ENCODE data around the gene RSAD1. TPM values are rescaled to one million over a fixed set of nuclear protein-coding genes. Genes with fewer than 3 reads are reported as not detected.

Gene RSAD1
- total and polyA plus RNA-seq, 10 of the 15 experiments (the other 5 are each of a cell fraction or from before 2014, with no cell fraction given) = 2.5 to 28.1 (median 22.6) TPM

DNA sequence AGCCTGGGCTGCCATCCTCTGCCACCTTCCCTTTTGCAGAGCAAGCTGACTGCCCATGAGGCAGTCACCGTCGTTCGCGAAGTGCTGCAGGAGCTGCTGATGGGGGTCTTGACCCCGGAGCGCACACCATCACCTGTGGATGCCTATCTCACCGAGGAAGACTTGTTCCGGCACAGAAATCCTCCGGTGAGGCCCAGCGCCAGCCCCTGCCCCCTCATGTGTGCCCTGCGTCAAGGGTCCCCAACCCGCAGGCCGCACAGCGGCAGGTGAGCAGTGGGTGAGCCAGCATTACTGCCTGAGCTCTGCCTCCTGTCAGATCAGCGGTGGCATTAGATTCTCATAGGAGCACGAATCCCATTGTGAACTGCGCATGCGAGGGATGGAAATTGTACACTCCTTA is 46.2 kb downstream of the RSAD1 start (continued):
- TF ChIP-seq MYB (IDR thresholded peaks at IDR 0.05; ENCODE audit: borderline replicate concordance, low read depth, low read length) = no peak
- no peak for TF ChIP-seq CREB1 (IDR thresholded peaks at IDR 0.05; ENCODE audit: low read depth)
- no peak for TF ChIP-seq YBX1 (IDR thresholded peaks at IDR 0.05)
- TF ChIP-seq, protein P1, sequence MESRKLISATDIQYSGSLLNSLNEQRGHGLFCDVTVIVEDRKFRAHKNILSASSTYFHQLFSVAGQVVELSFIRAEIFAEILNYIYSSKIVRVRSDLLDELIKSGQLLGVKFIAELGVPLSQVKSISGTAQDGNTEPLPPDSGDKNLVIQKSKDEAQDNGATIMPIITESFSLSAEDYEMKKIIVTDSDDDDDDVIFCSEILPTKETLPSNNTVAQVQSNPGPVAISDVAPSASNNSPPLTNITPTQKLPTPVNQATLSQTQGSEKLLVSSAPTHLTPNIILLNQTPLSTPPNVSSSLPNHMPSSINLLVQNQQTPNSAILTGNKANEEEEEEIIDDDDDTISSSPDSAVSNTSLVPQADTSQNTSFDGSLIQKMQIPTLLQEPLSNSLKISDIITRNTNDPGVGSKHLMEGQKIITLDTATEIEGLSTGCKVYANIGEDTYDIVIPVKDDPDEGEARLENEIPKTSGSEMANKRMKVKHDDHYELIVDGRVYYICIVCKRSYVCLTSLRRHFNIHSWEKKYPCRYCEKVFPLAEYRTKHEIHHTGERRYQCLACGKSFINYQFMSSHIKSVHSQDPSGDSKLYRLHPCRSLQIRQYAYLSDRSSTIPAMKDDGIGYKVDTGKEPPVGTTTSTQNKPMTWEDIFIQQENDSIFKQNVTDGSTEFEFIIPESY (IDR thresholded peaks at IDR 0.05) = no peak
- TF ChIP-seq, protein P2, sequence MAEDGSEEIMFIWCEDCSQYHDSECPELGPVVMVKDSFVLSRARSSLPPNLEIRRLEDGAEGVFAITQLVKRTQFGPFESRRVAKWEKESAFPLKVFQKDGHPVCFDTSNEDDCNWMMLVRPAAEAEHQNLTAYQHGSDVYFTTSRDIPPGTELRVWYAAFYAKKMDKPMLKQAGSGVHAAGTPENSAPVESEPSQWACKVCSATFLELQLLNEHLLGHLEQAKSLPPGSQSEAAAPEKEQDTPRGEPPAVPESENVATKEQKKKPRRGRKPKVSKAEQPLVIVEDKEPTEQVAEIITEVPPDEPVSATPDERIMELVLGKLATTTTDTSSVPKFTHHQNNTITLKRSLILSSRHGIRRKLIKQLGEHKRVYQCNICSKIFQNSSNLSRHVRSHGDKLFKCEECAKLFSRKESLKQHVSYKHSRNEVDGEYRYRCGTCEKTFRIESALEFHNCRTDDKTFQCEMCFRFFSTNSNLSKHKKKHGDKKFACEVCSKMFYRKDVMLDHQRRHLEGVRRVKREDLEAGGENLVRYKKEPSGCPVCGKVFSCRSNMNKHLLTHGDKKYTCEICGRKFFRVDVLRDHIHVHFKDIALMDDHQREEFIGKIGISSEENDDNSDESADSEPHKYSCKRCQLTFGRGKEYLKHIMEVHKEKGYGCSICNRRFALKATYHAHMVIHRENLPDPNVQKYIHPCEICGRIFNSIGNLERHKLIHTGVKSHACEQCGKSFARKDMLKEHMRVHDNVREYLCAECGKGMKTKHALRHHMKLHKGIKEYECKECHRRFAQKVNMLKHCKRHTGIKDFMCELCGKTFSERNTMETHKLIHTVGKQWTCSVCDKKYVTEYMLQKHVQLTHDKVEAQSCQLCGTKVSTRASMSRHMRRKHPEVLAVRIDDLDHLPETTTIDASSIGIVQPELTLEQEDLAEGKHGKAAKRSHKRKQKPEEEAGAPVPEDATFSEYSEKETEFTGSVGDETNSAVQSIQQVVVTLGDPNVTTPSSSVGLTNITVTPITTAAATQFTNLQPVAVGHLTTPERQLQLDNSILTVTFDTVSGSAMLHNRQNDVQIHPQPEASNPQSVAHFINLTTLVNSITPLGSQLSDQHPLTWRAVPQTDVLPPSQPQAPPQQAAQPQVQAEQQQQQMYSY (CRISPR knock-in tag; IDR thresholded peaks at IDR 0.05) = no peak
- no peak for TF ChIP-seq NFYA (IDR thresholded peaks at IDR 0.05; ENCODE audit: borderline replicate concordance, low read depth, low read length)

DNA sequence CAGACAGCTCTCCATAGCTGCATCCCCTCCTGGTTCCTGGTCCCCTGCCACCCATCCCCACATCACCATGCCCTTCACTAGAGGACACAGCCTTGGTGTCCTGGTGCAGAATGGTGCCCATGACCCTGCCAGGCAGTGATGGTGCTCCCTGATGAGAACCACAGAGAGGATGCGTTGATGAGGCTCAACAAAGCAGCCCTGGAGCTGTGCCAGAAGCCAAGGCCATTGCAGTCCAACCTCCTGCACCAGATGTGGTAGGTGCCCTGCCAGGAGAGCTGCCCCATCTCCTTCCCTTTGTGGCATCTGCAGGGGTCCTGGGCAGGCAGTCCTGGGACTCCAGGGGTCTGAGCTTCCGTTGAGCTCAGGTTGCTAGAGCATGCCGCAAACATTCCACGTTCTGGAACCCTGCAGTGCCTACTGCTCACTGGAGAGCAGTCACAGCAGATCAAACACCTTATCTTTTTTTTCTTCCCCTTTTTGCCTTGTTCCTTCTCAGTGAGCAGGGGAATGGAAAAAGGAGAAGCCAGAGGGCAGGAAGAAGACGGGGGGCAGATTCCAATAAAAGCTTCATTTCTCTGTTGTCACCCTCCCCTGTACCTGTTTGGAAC is 48.6 kb downstream of the RSAD1 start:
- in situ Hi-C loops (cut with MboI) (no loop called here), intact Hi-C loops (cut with micrococcal nuclease; ENCODE audit: unreplicated experiment) (no loop called here)
- Histone ChIP-seq H3K79me2 (ENCODE audit: control insufficient read depth, insufficient read depth, low read length) (no peaks in the 10 kb centered on the region), H3K36me3 (ENCODE audit: control insufficient read depth in 2 of 2, insufficient read depth in 2 of 2, low read length in 1 of 2) (no peaks in the 10 kb centered on the region), H2AFZ (ENCODE audit: control insufficient read depth, low read depth, low read length) (no peak overlapping the region), H3K9me3 (replicated peaks; ENCODE audit: control insufficient read depth, insufficient read depth, low read length) (no peaks in the 10 kb centered on the region), H4K20me1 (ENCODE audit: control insufficient read depth, insufficient read depth) (no peaks in the 10 kb centered on the region), H3K27me3 (replicated peaks in 1 of 2; ENCODE audit: control insufficient read depth in 2 of 2, insufficient read depth in 2 of 2, low read length in 1 of 2) (peaks cover 3 to 4% of the 10 kb centered on the region in 2 experiments; a peak in 3 of 4 replicates), H3K4me1 (ENCODE audit: control insufficient read depth, insufficient read depth, low read length) (no peaks in the 10 kb centered on the region), H3K4me2 (ENCODE audit: control insufficient read depth, insufficient read depth) (no peak overlapping the region), H3K9ac (ENCODE audit: control insufficient read depth, insufficient read depth, low read length) (no peak overlapping the region), H3K4me3 (no peak overlapping the region), H3K27ac (ENCODE audit: control insufficient read depth, insufficient read depth) (no peak overlapping the region)
- ChIA-PET RAD21 (ENCODE audit: unreplicated experiment) (no interaction called here), POLR2A (interaction anchor here (0.6 to 0.7 kb wide), 3 partner anchors 27 to 301 kb away, joined by 3 to 9 read pairs (median 3); no protein-coding TSS in a partner anchor), CTCF (no interaction called here), SMC1A (ENCODE audit: uncharacterized antibody, unreplicated experiment) (no interaction called here)
- TF ChIP-seq, protein P3, sequence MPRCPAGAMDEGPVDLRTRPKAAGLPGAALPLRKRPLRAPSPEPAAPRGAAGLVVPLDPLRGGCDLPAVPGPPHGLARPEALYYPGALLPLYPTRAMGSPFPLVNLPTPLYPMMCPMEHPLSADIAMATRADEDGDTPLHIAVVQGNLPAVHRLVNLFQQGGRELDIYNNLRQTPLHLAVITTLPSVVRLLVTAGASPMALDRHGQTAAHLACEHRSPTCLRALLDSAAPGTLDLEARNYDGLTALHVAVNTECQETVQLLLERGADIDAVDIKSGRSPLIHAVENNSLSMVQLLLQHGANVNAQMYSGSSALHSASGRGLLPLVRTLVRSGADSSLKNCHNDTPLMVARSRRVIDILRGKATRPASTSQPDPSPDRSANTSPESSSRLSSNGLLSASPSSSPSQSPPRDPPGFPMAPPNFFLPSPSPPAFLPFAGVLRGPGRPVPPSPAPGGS (IDR thresholded peaks at IDR 0.05; ENCODE audit: borderline replicate concordance, insufficient read depth, low read depth, low read length, poor library complexity, severe bottlenecking) = no peak
- TF ChIP-seq SP1 (IDR thresholded peaks at IDR 0.05; ENCODE audit: low read depth, low read length) = no peak
- no peak for TF ChIP-seq IKZF1 (conservative IDR thresholded peaks at IDR 0.05)
- no peak for TF ChIP-seq MEF2B (IDR thresholded peaks at IDR 0.05; ENCODE audit: partially characterized antibody, poor library complexity, severe bottlenecking)
- no peak for TF ChIP-seq FOS (IDR thresholded peaks at IDR 0.05; ENCODE audit: borderline replicate concordance, extremely low read depth, insufficient read length)
- no peak for TF ChIP-seq RBBP5 (conservative IDR thresholded peaks at IDR 0.05)
- TF ChIP-seq KLF5 (IDR thresholded peaks at IDR 0.05; ENCODE audit: partially characterized antibody) = no peak
- no peak for TF ChIP-seq ZBED1 (IDR thresholded peaks at IDR 0.05; ENCODE audit: borderline replicate concordance)
- TF ChIP-seq MEF2A (IDR thresholded peaks at IDR 0.05; ENCODE audit: insufficient read depth, low read depth, low read length) = no peak
- no peak for TF ChIP-seq CEBPB (IDR thresholded peaks at IDR 0.05; ENCODE audit: borderline replicate concordance in 1 of 2, low read depth in 2 of 2, low read length in 2 of 2)
- TF ChIP-seq STAT3 (IDR thresholded peaks at IDR 0.05; ENCODE audit: low read depth, low read length) = no peak
- BruUV-seq (replicated peaks) = no TSS peak
- no peak for DNase-seq (ENCODE audit: low read depth, low spot score)
- 23% methylated on average over 5 of the region's 5 CpGs for WGBS (ENCODE audit: insufficient coverage, insufficient replicate concordance, low lambda C conversion rate, missing lambda C conversion rate)
- ATAC-seq = no peak
- no peak for FAIRE-seq

Data from GM12878 (cell line).